ENCODE measurements around the gene OR2J1.
"Not testable (repeated sequence)": the region's sequence is repeated elsewhere in the genome, so short reads cannot be mapped to it uniquely, and the experiment has no call there.

Gene OR2J1

GRCh38 chr6:29099190-29099589, at the start of gene OR2J1:
Gene OR2J1 (plus strand): TSS chr6:29099490. CDS start chr6:29100943, 1,453 bp downstream.
- H3K4me1 Mint-ChIP-seq (ENCODE audit: low read depth): no peaks in the 10 kb centered on the region
- no peak within 1 kb of the TSS for H3K27ac Mint-ChIP-seq
- H3K27me3 Mint-ChIP-seq: peaks cover 21% of the 10 kb centered on the region
- no peak within 1 kb of the TSS for H3K4me3 Mint-ChIP-seq
- no peaks in the 10 kb centered on the region for H3K9me3 Mint-ChIP-seq (ENCODE audit: low read depth)
- no peaks in the 10 kb centered on the region for H3K36me3 Mint-ChIP-seq

- Mint-ChIP-seq H3K4me3 (no peak overlapping the region), H3K27me3 (peaks cover 30% of the 10 kb centered on the region), H3K9me3 (ENCODE audit: low read depth) (no peaks in the 10 kb centered on the region), H3K27ac (no peak overlapping the region), H3K4me1 (ENCODE audit: low read depth) (no peaks in the 10 kb centered on the region), H3K36me3 (no peaks in the 10 kb centered on the region)
Observed at GRCh38 chr6:29051680-29052079, 47.6 kb upstream of the OR2J1 start.

- Mint-ChIP-seq H3K27ac (no peak overlapping the region), H3K27me3 (peaks cover 31% of the 10 kb centered on the region), H3K9me3 (ENCODE audit: low read depth) (peaks cover 5% of the 10 kb centered on the region)
Observed at GRCh38 chr6:29071831-29072723, 27.2 kb upstream of the OR2J1 start.

GRCh38 chr6:29079203-29079602, 20.1 kb upstream of the OR2J1 start:
- Mint-ChIP-seq H3K36me3 (no peaks in the 10 kb centered on the region), H3K9me3 (ENCODE audit: low read depth) (no peaks in the 10 kb centered on the region), H3K4me1 (ENCODE audit: low read depth) (peaks cover 4% of the 10 kb centered on the region), H3K27ac (no peak overlapping the region), H3K27me3 (peaks cover 3% of the 10 kb centered on the region), H3K4me3 (no peak overlapping the region)

More at GRCh38 chr6:29071831-29072723, 27.2 kb upstream of the OR2J1 start:
- H3K36me3 Mint-ChIP-seq: peaks cover 4% of the 10 kb centered on the region
- H3K4me1 Mint-ChIP-seq (ENCODE audit: low read depth): no peaks in the 10 kb centered on the region
- no peak overlapping the region for H3K4me3 Mint-ChIP-seq

- H3K4me1 Mint-ChIP-seq (ENCODE audit: low read depth): peaks cover 4% of the 10 kb centered on the region
- no peak overlapping the region for H3K27ac Mint-ChIP-seq
- H3K27me3 Mint-ChIP-seq: peaks cover 5% of the 10 kb centered on the region
- no peaks in the 10 kb centered on the region for H3K36me3 Mint-ChIP-seq
- H3K9me3 Mint-ChIP-seq (ENCODE audit: low read depth): no peaks in the 10 kb centered on the region
- H3K4me3 Mint-ChIP-seq: no peak overlapping the region
Observed at GRCh38 chr6:29081312-29081711, 18.0 kb upstream of the OR2J1 start.

GRCh38 chr6:29082457-29082856, 16.8 kb upstream of the OR2J1 start:
- Mint-ChIP-seq H3K4me3 (no peak overlapping the region), H3K36me3 (no peaks in the 10 kb centered on the region), H3K4me1 (ENCODE audit: low read depth) (peaks cover 4% of the 10 kb centered on the region), H3K27ac (no peak overlapping the region), H3K27me3 (peaks cover 7% of the 10 kb centered on the region), H3K9me3 (ENCODE audit: low read depth) (no peaks in the 10 kb centered on the region)

GRCh38 chr6:29087213-29087612, 12.1 kb upstream of the OR2J1 start, which contains the start of gene OR2B3:
Gene OR2B3 (minus strand): TSS chr6:29087313. CDS start chr6:29087248, 65 bp downstream.
- H3K4me3 Mint-ChIP-seq: no peak within 1 kb of the TSS
- no peak within 1 kb of the TSS for H3K27ac Mint-ChIP-seq
- no peaks in the 10 kb centered on the region for H3K9me3 Mint-ChIP-seq (ENCODE audit: low read depth)
- peaks cover 16% of the 10 kb centered on the region for H3K27me3 Mint-ChIP-seq
- no peaks in the 10 kb centered on the region for H3K4me1 Mint-ChIP-seq (ENCODE audit: low read depth)
- H3K36me3 Mint-ChIP-seq: no peaks in the 10 kb centered on the region

GRCh38 chr6:29092957-29093356, 6.3 kb upstream of the OR2J1 start:
- Mint-ChIP-seq H3K9me3 (ENCODE audit: low read depth) (no peaks in the 10 kb centered on the region), H3K4me1 (ENCODE audit: low read depth) (no peaks in the 10 kb centered on the region), H3K36me3 (no peaks in the 10 kb centered on the region), H3K4me3 (no peak overlapping the region), H3K27me3 (peaks cover 19% of the 10 kb centered on the region), H3K27ac (no peak overlapping the region)

GRCh38 chr6:29097803-29098202, 1.5 kb upstream of the OR2J1 start:
- Mint-ChIP-seq H3K27ac (no peak overlapping the region), H3K4me3 (no peak overlapping the region), H3K4me1 (ENCODE audit: low read depth) (no peaks in the 10 kb centered on the region), H3K36me3 (no peaks in the 10 kb centered on the region), H3K9me3 (ENCODE audit: low read depth) (no peaks in the 10 kb centered on the region), H3K27me3 (peaks cover 19% of the 10 kb centered on the region)

GRCh38 chr6:29107758-29108157, 8.5 kb downstream of the OR2J1 start, which contains the start of gene OR2J3:
Gene OR2J3 (plus strand): TSS chr6:29108058. CDS start chr6:29111891, 3,833 bp downstream.
- H3K36me3 Mint-ChIP-seq: no peaks in the 10 kb centered on the region
- H3K4me3 Mint-ChIP-seq: no peak within 1 kb of the TSS
- no peak within 1 kb of the TSS for H3K27ac Mint-ChIP-seq
- H3K27me3 Mint-ChIP-seq: peaks cover 27% of the 10 kb centered on the region
- H3K9me3 Mint-ChIP-seq (ENCODE audit: low read depth): no peaks in the 10 kb centered on the region
- no peaks in the 10 kb centered on the region for H3K4me1 Mint-ChIP-seq (ENCODE audit: low read depth)

- no peak overlapping the region for H3K4me3 Mint-ChIP-seq
- no peak overlapping the region for H3K27ac Mint-ChIP-seq
- H3K36me3 Mint-ChIP-seq: no peaks in the 10 kb centered on the region
- peaks cover 14% of the 10 kb centered on the region for H3K27me3 Mint-ChIP-seq
- no peaks in the 10 kb centered on the region for H3K4me1 Mint-ChIP-seq (ENCODE audit: low read depth)
- no peaks in the 10 kb centered on the region for H3K9me3 Mint-ChIP-seq (ENCODE audit: low read depth)
Observed at GRCh38 chr6:29112135-29112534, 12.8 kb downstream of the OR2J1 start.

- H3K4me3 Mint-ChIP-seq; H3K27ac Mint-ChIP-seq; H3K9me3 Mint-ChIP-seq (ENCODE audit: low read depth); H3K36me3 Mint-ChIP-seq; H3K4me1 Mint-ChIP-seq (ENCODE audit: low read depth): not testable (repeated sequence)
- H3K27me3 Mint-ChIP-seq: peaks cover 18% of the 10 kb centered on the region
Observed at GRCh38 chr6:29114964-29115363, 15.7 kb downstream of the OR2J1 start.

- H3K4me1 Mint-ChIP-seq (ENCODE audit: low read depth): no peaks in the 10 kb centered on the region
- no peak overlapping the region for H3K27ac Mint-ChIP-seq
- H3K4me3 Mint-ChIP-seq: no peak overlapping the region
- H3K27me3 Mint-ChIP-seq: peaks cover 20% of the 10 kb centered on the region
- H3K9me3 Mint-ChIP-seq (ENCODE audit: low read depth): no peaks in the 10 kb centered on the region
- no peaks in the 10 kb centered on the region for H3K36me3 Mint-ChIP-seq
Observed at GRCh38 chr6:29129326-29130012, 30.2 kb downstream of the OR2J1 start.

- Mint-ChIP-seq H3K4me3 (no peak overlapping the region), H3K27ac (no peak overlapping the region), H3K4me1 (ENCODE audit: low read depth) (no peaks in the 10 kb centered on the region), H3K9me3 (ENCODE audit: low read depth) (no peaks in the 10 kb centered on the region), H3K36me3 (no peaks in the 10 kb centered on the region), H3K27me3 (peaks cover 25% of the 10 kb centered on the region)
Observed at GRCh38 chr6:29130644-29131043, 31.4 kb downstream of the OR2J1 start.

- Mint-ChIP-seq H3K27ac (no peak overlapping the region), H3K4me3 (no peak overlapping the region), H3K9me3 (ENCODE audit: low read depth) (no peaks in the 10 kb centered on the region), H3K4me1 (ENCODE audit: low read depth) (no peaks in the 10 kb centered on the region), H3K36me3 (no peaks in the 10 kb centered on the region), H3K27me3 (peaks cover 24% of the 10 kb centered on the region)
Observed at GRCh38 chr6:29131691-29132090, 32.4 kb downstream of the OR2J1 start.
